Thoracic aorta (tissue), 2 donors: ENCODE measurements around the gene RBM22. TPM values are rescaled to one million over a fixed set of nuclear protein-coding genes. Genes with fewer than 3 reads are reported as not detected.
A peak's percentile ranks its signal among the peaks of the same experiment; 100 is the strongest.

Experiments used
- ATAC-seq: fragments of 150-250 bp; one replicate; pipeline ENCODE4 v1.8.0; 2017; ENCODE audit warnings: low read depth; ENCODE audit not compliant: insufficient number of reproducible peaks, low FRiP score
- DNase-seq: peaks from one replicate; pipeline ENCODE4 v3.0.0-alpha.2; 2020; ENCODE audit warnings: low spot score
- H3K27ac ChIP-seq, 2 donors: fragments of 200-600 bp; sonication (generic); 1 replicate in 1 of 2; 2 replicates in 1 of 2; pipeline ENCODE4 v1.5.1; 2016; ENCODE audit warnings: mild to moderate bottlenecking in 2 of 2, moderate library complexity in 2 of 2
- H3K27me3 ChIP-seq: fragments of 200-600 bp; sonication (generic); replicated peaks from 2 replicates; pipeline ENCODE4 v1.6.0; 2016; ENCODE audit warnings: mild to moderate bottlenecking; ENCODE audit not compliant: insufficient read depth
- H3K36me3 ChIP-seq: fragments of 200-600 bp; sonication (generic); one replicate; pipeline ENCODE4 v1.5.1; 2016
- H3K4me1 ChIP-seq, 2 donors: fragments of 200-600 bp; sonication (generic); 1 replicate in 1 of 2; 2 replicates in 1 of 2; pipeline versions ENCODE4 v1.5.1 to v1.6.0; 2016; ENCODE audit warnings: low read depth in 2 of 2, mild to moderate bottlenecking in 1 of 2; ENCODE audit not compliant: control insufficient read depth in 1 of 2
- H3K4me3 ChIP-seq: fragments of 200-600 bp; sonication (generic); 2 replicates; pipeline ENCODE4 v1.5.1; 2016; ENCODE audit warnings: mild to moderate bottlenecking
- H3K9me3 ChIP-seq: fragments of 200-600 bp; sonication (generic); 2 replicates; pipeline ENCODE4 v1.5.1; 2016
- CTCF ChIP-seq: fragments of 200-600 bp; sonication (generic); IDR thresholded peaks from one replicate; pipeline ENCODE4 v1.5.1; 2019; ENCODE audit warnings: antibody characterized with exemption
- total RNA-seq, 2 donors: library from RNA; depleted of rRNA; stranded (reverse); fragments of >200 nt; gene quantifications; one replicate each; pipeline versions ENCODE4 v1.1.0 to v1.2.3, GENCODE V29; 2016

Gene RBM22
- total RNA-seq, 2 donors from 2014 or later = 37.8 to 46.5 TPM

GRCh38 chr5:150660108-150660831 lies 40.6 kb downstream of the RBM22 start:
- H3K36me3 ChIP-seq = no peaks in the 10 kb centered on the region
- H3K4me1 ChIP-seq = peaks cover 10 to 62% of the 10 kb centered on the region in 2 donors
- no peaks in the 10 kb centered on the region for H3K9me3 ChIP-seq
- no peak overlapping the region for H3K4me3 ChIP-seq
- H3K27ac ChIP-seq = peak overlapping the region; percentile 64 to 74
- H3K27me3 ChIP-seq = no peaks in the 10 kb centered on the region
- no peak for DNase-seq
- no peak for ATAC-seq
- no peak for TF ChIP-seq CTCF

GRCh38 chr5:150659360-150660107 lies 41.3 kb downstream of the RBM22 start:
- ATAC-seq (no peak), DNase-seq (no peak)
- Histone ChIP-seq H3K4me3 (no peak overlapping the region), H3K27ac (peak overlapping the region; percentile 74 to 79), H3K9me3 (no peaks in the 10 kb centered on the region), H3K36me3 (no peaks in the 10 kb centered on the region), H3K4me1 (peaks cover 10 to 64% of the 10 kb centered on the region in 2 donors), H3K27me3 (no peaks in the 10 kb centered on the region)
- no peak for TF ChIP-seq CTCF

GRCh38 chr5:150658699-150659265 lies 42.1 kb downstream of the RBM22 start:
- no peak overlapping the region for H3K4me3 ChIP-seq
- H3K4me1 ChIP-seq = peaks cover 10 to 65% of the 10 kb centered on the region in 2 donors
- no peak for TF ChIP-seq CTCF
- H3K27me3 ChIP-seq = no peaks in the 10 kb centered on the region
- H3K36me3 ChIP-seq = no peaks in the 10 kb centered on the region
- peak overlapping the region; percentile 74 to 79 for H3K27ac ChIP-seq
- DNase-seq (no peak), ATAC-seq (no peak)
- no peaks in the 10 kb centered on the region for H3K9me3 ChIP-seq

- H3K9me3 ChIP-seq = no peaks in the 10 kb centered on the region
- H3K4me1 ChIP-seq = peaks cover 14 to 72% of the 10 kb centered on the region in 2 donors
- ATAC-seq (no peak), DNase-seq (no peak)
- H3K27me3 ChIP-seq = no peaks in the 10 kb centered on the region
- H3K4me3 ChIP-seq = no peak overlapping the region
- H3K27ac ChIP-seq = peak overlapping the region; percentile 74 to 79
- H3K36me3 ChIP-seq = peaks cover 5% of the 10 kb centered on the region
- no peak for TF ChIP-seq CTCF
Measured at GRCh38 chr5:150658121-150658520, 42.7 kb downstream of the RBM22 start.
